Daoy (cell line): ENCODE measurements around the gene ARHGAP23. TPM values are rescaled to one million over a fixed set of nuclear protein-coding genes. Genes with fewer than 3 reads are reported as not detected.

ENCODE experiments used
- DNase-seq: peaks from one replicate; pipeline ENCODE4 v3.0.0-alpha.2; 2015; ENCODE audit warnings: low read depth
- total RNA-seq: library from RNA; depleted of rRNA; stranded (reverse); fragments of >200 nt; shearing (Covaris generic); gene quantifications from 2 replicates; pipeline ENCODE4 v1.2.3, GENCODE V29; 2014

ARHGAP23 gene
- total RNA-seq, 1 experiment from 2014 or later = 7.1 TPM

GRCh38 chr17:38443356-38444031 lies 15.2 kb downstream of the ARHGAP23 start:
- no peak for DNase-seq

GRCh38 chr17:38444151-38444550 lies 15.9 kb downstream of the ARHGAP23 start:
- peak; percentile 71 for DNase-seq

- peak; percentile 27 for DNase-seq
Measured at GRCh38 chr17:38447502-38448085, 19.3 kb downstream of the ARHGAP23 start.

GRCh38 chr17:38448208-38448771 lies 20.0 kb downstream of the ARHGAP23 start:
- DNase-seq = peak; percentile 41

DNA sequence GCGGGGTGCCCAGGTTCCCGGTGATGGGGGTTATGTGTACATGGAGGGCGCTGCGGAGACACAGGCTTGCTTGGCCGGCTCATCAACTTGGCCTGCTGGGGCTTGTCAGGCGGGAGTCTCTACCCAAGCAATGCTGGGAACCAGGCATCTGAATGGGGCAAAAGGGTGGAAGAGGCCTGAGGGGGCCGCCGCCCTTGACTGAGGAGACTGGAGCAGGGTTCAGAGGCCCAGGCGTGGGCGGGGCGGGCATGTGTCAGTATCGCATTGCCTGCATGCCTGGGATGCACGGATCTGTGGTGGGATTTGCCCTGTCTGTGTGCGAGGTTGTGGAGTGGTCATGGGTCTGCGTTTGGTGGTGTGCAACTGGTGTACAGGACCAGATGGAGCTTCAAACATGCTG lies 21.1 kb downstream of the ARHGAP23 start:
- DNase-seq = peak; percentile 80

DNA sequence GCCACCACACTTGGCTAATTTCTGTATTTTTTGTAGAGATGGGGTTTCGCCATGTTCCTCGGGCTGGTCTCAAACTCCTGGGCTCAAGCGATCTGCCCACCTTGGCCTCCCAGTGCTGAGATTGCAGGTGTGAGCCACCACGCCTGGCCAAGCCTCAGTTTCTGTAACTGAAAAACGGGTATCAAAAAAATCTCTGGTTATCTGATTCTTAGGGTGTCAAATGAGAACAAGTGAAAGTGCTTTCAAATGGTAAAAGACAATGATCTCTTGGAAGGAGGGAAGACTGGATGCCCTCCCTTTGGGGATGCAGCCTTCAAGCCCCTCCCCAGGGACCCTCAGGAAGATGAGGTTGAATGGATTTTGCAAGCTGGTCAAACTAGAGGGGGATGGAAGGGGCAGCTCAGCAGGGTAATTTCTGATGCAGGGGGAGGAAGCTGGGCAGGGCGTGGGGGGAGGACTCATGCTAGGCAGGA lies 22.3 kb downstream of the ARHGAP23 start:
- no peak for DNase-seq

DNA sequence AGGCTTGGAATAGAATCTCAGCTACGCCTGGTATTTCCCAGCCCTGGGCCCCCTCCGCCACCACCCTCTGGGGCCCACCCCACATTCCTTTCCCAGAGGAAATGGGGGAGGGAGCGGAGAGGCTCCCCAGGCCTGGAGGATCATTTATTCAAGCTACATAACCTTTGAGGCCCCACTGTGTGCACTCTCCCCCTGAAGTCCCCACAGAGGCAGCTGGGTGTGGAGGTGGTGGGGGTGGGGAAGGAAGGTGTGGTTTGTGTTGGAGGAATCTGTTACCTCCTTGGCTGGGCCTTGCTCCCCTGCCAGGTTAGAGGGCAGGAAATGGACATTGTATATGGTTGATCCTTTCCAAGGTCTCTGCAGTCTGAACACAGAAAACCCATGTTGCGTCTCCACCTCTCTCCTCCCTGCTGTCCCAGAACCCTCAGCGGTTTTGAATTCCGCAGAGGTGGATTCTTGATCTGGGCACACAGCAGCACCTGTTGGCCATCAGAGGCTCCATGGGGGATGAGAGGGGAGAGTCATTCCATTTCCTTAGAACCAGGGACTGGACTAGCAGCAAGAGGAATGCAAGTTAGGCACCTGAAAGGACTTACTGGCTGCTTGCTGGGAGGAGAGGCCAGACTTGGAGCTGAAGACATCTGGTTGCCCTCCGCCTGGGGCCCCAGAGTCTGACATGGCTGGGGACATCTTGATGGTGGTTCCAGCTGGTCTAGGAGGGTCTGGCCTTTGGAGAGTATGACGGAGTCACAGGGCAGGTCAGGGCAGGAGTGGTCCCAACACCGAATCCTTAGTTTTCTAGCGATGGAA lies 23.0 kb downstream of the ARHGAP23 start:
- peak; percentile 81 for DNase-seq

DNA sequence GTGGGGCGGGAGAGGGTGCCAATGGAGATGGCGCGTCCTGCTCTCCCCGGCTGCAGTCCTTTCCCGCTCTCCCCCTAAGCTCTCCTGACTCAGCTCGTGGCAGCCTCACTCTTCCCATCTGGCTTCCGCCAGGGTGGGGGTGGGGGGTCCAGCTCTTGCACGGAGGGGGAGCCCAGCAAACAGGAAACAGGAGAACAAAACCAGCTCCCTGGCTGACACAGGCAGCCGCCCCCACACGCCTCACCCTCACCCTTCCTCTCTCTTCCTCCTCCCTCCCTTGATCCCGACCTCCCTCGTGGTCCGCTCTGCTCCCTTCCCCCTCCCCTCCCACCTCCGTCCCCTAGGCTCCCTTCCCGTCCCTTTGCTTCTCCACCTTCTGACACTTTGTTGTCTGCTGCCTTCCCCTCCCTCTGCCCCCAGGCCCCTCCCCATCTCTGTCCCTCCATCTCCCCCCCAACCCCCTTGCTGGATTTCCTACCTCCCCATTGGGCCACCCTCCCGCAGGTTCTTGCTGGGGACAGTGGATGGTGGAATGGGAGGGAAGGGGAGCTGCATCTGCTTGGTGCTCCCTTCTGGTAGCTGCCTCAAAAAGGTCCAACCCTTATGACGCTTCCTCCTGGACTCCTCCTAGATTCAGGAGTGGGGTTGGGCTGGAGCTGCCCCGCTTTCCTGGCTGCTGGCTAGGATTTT lies 23.7 kb downstream of the ARHGAP23 start:
- peak; percentile 94 for DNase-seq

- DNase-seq = no peak
Measured at GRCh38 chr17:38452719-38453118, 24.5 kb downstream of the ARHGAP23 start.

- DNase-seq = peak; percentile 78
Measured at GRCh38 chr17:38453951-38454421, 25.7 kb downstream of the ARHGAP23 start.

GRCh38 chr17:38454532-38454931 lies 26.3 kb downstream of the ARHGAP23 start:
- peak; percentile 79 for DNase-seq

DNA sequence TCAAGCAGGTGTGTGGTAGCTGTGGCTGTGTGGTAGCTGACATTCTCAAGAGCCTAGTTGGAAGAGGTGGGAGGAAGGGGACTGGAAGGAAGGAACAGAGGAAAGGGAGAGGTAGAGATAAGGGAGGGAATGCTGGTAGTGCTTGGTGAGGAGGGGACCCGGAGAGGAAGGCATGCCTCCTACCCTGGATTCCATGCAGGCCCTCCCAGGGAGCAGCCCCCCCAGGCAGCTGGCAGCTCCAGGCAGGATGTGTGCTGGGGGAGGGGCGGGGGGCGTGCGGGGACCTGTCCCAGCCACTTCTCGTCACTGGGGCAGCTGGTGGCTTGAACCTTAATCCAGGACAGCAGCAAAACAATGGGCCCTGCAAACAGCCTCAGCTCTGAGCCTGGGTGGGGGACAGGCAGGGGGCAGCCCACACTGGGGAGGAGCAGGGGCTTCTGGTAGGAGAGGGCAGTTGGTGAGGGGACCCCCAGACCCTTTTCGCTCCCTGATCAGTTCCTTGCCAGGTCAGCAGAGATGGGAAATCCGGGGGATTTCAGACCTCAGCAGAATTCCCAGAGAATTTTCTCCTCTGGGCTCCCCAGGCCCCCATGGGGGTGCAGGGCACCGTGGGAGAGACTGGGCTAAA lies 27.1 kb downstream of the ARHGAP23 start:
- DNase-seq = peak; percentile 23

- DNase-seq = no peak
Measured at GRCh38 chr17:38456031-38456815, 28.0 kb downstream of the ARHGAP23 start.

DNA sequence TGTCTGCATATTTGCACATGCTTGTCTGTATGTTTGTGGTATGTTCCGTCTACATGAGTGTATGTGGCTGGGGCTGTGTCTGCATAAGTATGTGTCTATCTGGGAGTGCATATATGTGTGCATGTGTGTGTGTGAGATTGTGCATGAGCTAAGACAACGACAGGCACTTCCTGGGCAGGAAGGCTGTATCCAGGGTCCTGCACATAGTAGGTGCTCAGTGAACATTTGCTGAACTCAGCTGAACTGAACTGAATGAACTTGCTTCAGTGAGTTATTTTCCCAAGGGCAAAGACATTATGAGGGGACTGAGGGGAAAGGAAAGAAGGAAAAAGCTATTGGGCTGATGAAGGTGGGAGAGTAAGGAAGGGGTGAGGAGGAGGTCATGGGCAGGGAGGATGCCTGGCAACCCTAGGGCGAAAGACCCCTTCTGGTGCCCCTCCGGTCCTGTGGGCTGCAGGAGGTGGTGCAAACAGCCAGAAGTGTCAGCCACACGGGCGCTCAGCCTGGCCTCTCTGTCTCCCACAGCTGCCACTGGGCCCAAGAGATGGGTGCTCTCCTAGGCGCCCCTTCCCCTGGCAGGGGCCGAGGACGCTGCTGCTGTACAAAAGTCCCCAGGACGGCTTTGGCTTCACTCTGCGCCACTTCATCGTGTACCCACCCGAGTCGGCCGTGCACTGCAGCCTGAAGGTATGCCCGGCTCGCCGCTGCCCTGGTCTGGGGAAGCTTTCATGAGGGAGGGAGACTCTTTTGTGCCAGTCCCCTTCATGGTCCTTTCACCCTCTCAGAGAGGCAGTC lies 29.5 kb downstream of the ARHGAP23 start:
- DNase-seq = no peak

GRCh38 chr17:38458521-38458920 lies 30.3 kb downstream of the ARHGAP23 start:
- no peak for DNase-seq

DNA sequence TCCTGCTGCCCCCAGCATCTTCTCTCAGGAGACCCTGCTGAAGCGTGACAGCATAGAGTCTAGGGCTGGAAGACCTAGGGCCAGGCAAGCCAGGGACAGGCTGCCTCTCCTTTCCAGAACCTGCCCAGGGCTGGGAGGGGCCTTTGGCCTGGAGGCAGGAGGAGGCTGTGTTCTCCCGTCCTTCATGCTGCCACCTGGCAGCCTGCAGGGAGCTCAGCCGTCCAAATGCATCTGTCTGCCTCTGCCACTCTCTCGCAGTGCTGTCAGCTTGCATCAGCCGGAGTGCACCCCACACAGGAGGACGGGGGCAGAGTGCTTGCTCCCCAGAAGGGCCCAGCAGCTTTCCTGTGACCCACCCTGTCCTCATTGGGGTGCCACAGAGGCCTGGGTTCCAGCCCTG lies 31.3 kb downstream of the ARHGAP23 start:
- DNase-seq = no peak

GRCh38 chr17:38460082-38460715 lies 31.9 kb downstream of the ARHGAP23 start:
- no peak for DNase-seq

DNA sequence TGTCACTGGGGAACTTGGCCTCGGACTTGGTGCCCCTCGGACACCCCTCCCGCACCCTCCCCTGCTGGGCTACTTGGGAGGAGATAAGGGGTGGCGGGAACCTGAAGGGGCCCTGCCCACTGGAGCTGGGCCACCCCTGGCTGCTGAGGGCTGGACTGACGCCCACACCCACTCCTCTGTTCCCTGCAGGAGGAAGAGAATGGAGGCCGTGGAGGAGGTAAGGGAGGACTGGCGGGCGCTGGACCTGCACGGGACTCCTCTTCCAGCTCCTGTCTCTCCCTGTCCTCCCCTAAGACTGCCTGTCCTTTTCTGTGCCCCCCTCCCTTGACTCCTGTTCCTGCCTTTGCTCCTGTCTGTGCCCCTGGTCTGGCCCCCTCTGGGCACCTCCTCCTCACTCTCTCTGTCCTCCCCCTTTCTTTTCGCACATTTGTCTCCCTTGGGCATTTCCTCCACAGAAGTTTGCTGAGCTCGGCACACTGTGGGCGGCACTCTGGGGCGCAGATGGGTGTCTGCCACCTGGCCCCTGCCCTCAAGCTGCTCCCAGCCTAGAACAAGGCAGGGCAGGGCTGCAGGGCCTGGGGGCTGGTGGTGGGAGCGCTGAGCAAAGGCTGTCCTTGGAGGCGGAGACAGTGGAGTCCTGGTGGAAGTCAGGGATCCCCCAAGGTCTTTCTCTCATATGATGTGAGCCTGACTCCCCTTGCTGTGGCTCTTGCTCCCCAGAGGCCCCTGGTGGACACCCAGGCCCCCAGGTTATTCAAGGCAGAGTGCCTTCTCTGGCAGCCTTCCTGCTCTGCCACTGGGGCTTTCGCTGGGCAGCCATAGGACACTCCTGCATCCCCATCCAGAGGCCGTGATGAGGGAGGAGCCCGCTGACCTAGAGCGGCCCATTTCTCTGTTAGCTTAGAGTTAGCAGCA lies 32.7 kb downstream of the ARHGAP23 start:
- DNase-seq = no peak
